Measurements from ENCODE around the gene LYST.
"Not testable (repeated sequence)": the region's sequence is repeated elsewhere in the genome, so short reads cannot be mapped to it uniquely, and the experiment has no call there.

Gene LYST

DNA sequence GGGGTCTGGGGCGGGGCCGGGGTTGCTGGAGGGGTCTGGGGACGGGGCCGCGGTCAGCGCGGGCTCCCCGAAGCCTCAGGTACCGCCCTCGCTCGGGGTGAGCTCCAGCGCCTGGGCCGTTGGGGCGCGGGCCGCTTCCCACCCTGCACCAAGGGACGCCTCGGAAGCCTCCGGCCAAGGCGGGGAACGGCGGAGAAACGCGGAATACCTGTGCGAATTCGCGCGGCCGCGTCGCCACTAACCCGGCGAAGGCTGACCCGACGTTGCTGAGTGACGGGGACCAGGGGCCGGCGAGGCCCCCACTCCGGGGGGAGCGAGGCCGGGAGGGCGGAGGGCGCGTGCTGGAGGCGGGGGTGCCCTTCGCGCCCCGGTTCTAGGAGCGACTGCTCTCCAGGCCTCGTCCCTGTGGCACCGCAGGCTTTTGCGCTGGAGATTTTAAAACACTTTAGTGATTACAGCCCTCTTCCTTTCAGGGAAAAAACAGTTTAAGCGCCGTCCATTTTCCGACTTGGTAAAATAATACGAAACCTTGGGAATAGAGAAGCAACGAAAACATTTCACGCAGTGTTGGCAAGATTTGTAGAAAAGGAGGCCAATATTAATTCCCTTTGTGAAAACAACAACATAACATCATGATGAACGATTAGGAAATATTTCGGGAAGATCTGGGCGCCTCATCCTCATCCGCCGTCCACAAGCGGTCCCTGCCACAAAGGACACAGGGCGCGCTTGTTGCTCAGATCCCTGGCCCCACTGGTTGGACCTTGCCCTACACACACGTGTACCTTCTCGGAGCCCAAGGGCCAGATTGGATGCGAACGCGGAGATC lies 216.2 kb downstream of the LYST start:
- no peak for DNase-seq

DNA sequence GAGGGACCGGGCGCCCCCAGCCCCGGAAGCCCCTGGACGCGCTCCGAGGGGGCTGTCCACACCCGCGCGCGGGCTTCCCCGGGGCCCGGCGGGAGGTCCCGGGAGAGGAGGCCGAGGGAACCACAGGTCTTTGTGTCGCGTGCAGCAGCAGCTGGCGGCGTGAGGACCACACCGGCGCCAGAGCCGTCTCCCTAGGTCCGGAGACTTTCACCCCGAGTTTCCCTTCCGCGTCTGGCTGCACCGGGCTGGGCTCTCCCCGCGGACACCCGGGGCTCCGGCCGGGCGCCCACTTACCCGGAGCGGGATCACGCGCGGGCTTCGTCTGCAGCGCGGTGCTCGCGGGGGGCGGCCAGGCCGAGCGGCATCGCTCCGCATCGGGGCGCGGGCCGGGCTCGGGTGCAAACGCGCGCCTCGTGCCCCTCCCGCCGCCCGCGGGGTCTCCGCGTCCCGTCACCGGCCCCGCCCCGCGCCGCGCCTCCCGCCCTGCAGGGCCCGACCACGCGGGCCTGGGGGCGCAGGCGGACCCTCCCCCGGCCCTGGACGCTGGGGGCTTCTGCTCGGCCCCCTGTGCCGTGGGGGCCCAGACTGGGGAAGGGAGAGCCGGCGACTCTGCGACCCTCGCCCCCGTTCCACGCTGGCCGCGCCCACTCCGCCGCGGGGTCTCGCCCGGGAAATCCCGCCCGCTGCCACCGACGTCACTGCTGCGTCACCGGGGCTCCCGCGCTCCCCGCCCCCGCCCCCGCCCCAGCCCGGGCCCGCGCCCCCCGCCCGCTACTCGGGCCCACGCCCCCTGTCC lies 217.1 kb downstream of the LYST start, which contains the start of gene GNG4:
Gene GNG4 (minus strand): TSS at position 417 of the 796 bp plus-strand sequence. CDS start 65,946 bp downstream, outside the sequence.
- DNase-seq, result no peak

DNA sequence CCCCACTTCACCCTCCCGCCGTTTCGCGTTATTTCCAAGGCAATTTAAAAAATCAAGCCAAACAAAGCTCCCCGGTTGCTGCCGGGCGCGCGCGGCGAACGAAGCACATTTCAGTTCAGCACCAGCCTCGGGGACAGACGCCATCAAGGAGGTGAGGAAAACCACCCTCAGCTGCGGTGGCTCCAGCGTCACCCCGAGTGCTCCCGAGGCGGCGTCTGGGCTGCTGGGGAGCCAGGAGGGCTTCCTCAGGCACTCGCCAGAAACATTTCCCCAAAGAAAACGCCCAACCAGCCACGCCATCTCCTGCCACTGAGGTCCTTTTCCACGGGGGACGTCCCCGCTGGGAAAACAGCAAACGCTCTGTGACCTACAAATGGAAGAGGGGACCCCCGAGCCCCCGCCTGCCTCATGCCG lies 217.7 kb downstream of the LYST start:
- DNase-seq, result peak; percentile 6

DNA sequence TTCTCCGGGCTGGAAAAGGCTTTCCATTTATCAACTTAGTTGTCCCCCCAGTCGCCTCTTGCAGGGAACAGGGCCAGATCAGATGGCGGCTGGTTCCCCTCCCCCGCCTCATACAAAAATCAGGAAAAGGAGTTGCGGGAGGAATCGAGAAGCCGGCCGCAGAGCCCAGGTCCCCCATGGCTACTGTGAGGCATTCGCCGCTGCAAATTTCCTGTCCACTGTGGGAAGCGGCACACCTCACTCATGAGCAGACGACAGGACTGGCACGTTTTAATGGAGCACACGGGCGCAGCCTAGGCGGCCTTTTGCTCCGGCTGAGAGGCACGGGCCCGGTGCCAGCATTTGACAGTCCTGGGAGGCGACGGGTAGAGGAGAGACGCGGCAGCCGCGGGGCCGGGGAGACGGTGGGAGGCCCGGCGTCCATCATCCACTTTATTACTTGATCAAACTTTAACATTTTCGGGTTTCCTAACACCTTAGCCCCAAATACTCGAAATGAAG lies 218.2 kb downstream of the LYST start:
- DNase-seq, result no peak

DNA sequence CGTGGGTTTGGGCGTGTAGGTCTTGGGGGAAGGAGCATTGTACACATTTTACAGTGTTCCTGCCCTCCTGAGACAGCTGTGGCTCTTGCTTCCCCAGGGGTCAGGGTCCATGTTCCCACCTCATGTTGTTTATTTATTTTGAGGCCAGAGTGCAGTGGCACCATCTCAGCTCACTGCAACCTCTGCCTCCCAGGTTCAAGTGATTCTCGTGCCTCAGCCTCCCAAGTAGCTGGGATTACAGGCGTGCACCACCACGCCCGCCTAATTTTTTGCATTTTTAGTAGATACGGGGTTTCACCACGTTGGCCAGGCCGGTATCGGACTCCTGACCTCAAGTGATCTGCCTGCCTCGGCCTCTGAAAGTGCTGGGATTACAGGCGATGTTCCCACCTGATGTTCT lies 219.2 kb downstream of the LYST start:
- DNase-seq, result not testable (repeated sequence)

DNA sequence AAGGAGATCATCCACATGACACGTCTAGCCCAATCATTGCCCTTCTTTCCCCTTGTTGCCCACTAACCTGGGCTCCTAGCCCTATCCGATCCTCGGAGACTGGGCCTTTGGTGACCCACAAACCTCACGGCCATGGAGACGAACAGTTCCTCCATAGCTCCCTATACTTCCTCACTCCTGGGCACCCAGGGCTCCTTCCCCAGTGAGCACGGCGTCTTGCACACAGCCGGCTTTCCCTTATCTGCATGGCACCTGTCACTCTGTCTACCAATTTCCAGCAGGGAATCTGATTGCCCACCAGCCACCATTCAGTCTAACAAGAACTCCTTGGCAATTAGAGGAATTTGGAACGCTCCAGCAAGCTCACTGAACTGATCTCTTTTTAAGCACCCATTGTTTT lies 220.2 kb downstream of the LYST start:
- no peak for DNase-seq

DNA sequence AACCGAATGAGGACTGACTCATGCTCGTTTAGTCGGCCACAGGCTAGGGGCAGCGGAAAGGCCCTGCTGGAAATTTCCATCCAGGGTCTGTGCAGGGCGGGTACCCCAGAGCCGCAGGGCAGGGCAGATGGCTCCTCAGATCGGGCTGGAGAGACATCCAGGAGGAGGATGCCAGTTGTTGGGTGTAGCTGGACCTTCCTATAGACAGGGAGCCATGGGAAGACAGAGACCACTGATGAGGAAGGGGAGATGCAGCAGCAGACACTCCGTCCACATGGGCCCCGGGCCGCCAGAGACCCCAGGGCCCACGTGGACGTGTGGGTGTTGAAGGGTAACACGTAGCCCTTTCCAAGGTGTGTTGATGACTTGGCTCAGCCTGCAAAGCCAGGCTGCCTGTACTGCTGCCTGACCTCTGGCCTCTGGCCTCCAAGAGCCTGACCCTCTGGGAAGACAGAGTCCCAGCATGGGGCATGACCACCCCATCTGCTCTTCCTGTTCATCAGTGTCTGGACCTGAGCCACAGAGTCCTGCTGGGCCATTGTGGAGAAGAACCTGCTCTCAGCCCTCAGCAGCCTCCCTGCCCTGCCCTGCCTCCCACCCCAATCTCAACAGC lies 221.9 kb downstream of the LYST start:
- DNase-seq, result no peak

DNA sequence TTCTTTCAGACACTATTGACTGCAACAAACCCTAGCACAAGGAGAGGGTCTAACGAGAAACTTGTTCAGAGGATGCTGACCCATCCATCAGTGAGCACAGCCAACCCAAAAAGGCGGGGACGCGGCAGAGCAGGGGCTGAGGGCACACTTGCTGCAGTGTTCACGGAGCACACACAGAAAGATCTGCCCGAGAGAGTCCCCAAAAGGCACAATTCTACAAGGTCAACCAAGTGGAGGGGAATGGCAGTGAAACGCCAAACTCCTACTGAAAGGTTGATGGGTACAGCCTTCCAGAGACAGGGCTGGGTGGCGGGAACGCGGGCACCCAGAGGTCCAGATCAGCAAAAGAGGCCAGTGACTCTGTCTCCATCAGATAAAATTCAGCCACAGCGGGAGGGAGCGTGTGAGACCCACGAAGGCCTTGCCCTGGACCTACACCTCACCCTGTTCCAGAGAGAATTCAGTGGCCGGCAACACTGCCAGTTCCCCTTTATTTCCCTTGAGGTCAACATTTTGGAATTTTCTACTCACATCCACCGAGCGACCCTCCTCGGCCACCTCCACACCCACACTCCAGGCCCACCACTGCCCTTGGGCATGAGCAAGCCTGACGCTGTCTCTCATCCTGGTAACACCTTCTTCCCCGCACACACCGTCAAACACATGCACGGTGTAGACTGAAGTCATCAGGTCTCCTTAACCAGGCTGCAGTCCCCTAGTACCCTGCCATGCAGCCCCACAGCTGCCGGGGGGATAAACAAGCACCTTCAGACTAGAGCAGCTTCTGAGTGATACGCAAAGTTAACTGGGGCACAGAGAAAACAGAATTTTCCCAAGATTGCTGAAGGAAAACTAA lies 222.6 kb downstream of the LYST start:
- no peak for DNase-seq

DNA sequence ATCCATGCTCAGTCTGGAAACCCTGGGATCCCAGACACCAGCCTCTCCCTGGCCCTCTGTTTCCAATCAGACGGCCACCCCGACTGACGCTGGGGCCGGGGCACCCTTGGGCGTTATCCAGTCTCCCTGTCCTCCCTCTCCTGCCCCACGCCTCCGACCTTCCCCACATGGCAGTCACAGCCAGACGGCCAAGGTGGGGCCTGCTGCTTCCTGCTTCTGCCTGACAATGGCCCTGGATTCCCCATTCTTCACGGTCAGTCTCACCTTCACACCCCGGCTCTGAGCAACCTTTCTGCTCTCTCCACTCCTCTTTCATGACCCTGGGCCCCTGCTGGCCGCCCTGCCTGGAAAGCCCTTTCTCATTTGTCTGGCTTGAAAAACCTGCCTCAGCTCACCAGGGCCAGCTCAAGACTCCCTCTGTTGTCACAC lies 223.7 kb downstream of the LYST start:
- no peak for DNase-seq

DNA sequence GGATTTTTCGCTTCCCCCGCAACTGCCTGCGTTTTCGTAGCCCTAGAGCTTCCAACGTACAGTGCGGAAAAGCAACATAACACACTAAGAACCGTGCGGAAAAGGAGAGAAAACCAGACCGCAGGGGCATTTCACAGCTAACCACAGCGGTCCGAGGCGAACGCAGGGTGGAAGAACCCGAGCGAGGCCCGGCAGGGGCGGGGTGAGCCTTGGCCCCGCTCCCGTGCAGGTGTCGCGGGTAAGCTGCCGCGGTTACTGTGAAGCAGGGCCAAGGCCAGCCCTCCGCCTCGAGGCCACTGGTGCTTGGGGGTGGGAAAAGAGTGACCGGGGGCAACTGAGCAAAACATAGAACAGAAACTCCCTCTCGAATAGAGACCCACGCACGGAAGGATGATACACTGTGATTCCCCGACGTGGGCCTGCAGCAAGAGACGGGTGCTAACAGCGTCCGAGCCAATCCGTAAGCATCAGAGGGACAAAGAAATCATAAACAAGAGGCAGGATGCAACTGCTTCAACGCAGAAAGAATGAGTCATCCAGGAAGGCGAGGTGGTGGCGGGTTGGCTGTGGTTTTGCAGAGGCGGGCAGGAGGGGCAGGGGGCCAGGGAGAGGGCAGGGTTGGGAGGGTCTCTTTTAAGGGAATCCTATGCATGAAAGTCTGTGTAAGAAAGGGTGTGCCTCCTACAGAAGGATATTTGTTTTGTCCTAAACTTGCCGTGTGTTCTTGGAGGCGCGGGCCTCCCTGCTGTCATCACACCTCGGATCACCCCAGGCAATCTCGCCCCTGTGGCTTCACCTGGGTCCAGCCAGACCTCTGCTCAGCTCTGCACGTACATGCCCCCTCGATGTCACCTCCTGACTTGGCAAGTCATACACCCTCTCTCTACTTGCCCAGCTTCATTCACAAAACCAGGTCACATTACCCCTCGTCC lies 224.4 kb downstream of the LYST start:
- peak; percentile 70 for DNase-seq

DNA sequence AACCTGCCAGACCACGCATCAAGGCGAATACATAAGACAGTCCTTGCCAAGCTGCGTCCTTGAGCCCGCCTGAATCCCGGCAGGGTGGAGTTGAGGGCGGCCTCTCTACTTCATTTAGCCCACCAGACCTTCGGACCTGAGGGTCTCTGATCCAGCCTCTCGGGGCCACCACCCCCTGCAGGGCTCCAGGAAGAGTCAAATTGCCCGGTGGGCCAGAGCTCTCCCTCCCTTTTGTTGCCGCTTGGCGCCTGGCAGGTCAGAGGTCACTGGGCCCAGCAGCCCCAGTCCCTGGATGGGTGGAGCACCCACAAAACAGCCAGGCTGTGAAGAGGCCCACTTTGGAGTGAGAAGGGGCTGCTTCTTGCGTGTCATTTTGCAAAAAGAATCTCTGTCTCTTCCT lies 226.1 kb downstream of the LYST start:
- DNase-seq, result no peak

DNA sequence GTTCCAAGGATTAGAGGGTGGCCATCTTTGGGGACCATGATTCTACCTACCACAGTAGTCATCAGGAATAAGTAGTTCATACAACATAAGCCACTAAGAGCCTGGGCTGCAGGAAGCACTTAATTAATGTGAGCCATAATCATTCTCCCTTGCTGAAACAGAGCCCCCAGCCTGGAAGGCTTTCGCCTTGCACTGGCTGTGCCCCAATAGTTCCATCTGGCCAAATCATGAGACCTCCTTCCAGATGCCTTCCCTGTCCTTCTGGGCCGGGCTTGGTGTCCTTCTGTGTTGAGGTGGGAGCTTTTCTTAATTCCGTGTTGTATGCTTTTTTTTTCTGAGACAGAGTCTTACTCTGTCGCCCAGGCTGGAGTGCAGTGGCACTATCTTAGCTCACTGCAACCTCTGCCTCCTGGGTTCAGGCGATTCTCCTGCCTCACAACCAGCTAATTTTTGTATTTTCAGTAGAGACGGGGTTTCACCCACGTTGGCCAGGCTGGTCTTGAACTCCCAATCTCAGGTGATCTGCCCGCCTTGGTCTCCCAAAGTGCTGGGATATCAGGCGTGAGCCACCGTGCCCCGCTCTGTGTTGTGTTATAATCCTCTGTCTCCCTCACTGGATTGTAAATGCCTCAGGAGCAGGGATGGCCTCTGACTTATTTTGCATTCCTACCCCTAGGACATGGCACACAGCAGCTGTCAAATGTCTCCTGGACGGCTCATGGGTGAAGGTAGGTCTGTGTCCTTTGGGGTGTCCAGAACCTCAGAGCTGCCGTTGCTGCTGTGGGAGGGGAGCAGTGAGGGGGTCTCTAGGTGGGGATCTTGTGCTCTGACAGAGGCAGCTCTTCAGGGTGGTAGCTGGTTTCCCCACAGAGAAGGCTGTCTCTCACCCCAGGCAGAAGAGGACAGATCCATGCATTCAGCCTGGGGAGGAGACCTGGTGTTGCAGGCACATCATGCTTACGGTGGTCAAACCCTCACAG lies 227.2 kb downstream of the LYST start:
- no peak for DNase-seq

DNA sequence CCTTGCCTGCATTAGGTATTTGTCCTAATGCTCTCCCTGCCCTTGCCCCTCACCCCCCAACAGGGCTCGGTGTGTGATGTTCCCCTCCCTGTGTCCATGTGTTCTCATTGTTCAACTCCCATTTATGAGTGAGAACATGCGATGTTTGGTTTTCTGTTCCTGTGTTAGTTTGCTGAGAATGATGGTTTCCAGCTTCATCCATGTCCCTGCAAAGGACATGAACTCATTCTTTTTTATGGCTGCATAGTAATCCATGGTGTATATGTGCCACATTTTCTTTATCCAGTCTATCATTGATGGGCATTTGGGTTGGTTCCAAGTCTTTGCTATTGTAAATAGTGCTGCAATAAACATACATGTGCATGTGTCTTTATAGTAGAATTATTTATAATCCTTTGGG lies 228.1 kb downstream of the LYST start:
- not testable (repeated sequence) for DNase-seq

DNA sequence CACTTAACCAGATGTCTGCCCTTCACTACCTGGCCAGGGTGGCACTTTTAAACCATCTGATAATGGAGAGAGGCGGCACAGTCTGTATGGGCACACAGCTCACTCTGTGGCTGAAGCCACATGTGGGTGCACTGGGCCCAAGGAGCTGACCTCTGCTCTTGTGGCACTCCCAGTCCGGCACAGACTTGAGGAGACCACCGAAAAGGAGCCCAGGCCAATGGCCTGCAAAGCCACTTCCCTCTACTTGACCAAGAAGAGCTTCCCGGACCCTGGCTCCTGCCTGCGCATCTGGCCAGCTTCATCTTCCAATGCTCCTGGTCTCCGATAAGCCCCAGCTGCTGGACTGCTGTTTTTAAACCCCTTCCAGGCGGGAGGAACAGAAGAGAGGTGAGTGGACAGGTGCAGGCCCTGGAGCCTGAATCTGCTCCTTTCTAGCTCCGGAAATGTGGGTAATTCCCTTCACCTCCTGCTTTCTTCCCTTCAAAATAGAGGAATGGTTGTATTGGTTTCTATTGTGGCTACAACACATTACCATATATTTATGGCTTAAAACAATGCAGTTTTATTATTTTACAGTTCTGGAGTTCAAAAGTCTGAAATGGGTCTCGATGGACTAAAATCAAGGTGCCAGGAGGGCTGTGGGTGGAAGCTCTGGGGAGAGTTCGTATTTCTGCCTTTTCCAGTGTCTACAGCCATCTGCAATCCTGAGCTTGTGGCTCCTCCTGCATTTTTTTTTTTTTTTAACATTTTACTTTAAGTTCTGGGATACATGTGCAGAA lies 228.8 kb downstream of the LYST start:
- DNase-seq, result no peak

DNA sequence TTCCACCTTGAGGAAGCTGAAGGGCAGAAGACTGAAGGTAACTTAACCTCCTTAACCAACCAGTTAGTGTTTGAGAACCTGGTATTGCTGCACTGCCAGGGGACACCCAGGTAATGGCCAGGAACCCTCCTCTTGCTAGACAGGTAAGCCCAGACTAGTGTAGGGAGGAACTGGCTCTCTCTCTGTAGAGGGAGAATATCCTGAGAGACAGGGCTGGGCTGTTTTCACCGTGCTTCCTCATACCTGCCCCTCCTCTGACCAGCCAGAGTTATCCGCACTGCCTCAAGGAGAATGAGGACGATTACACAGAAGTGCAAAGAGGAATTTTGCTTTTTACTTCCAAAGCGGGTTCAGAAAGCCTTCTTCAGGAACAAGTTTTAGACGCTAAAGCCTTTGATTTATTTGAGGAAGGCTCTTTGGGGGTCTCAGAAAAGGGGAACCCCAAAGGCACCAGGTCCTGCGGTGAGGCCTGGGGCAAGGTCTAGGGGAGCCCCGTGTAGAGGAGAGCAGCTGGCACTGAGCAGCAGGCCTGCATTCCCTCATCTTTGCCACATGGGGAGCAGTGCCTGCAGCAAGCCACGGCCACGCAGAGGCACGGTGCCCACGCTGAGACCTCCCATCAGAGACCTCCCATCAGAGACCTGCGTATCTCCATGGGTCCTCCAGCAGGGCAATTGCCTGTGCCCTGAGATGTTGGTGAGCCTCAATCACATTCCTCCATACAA lies 230.6 kb downstream of the LYST start:
- no peak for DNase-seq

DNA sequence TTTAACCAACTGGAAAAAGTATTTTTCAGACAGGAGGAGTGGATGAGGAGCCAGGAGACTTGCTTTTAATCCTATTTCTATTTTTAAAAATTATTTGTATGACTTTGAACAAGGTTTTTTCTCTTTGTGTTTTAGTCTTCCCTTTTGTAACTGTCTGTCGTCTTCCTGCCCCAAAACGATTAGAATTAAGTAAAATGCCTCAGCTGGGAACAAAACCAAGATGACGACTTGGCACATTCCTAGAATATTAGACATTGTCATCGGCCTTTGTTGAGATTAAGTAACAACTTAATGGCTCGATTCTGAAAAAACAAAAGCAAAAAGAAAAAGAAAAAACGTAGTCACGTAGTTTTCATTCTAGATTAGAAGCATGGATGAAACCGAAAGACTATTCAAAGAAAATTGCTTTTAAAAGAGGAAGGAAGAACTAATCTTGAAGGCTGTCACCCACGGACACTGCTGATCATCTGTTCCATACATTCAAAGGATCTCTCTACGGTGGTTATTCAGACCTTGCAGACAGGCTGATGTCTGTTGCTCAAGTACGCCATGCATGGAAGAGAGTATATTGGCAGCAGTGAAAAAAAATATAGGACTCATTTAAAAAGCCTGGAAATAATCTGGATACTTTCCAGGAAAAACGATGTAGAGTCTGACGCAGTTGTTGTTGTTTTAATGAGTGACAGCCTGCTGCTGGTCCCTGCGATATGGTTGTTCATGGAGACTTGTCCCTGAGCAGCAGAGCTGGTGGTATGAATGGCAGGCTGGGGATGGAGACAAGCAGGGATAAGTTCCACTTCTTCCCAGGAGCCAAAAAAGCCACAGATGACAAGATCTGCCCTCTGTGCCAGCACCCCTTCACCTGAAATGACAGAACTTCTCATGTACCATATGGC lies 234.0 kb downstream of the LYST start:
- no peak for DNase-seq

DNA sequence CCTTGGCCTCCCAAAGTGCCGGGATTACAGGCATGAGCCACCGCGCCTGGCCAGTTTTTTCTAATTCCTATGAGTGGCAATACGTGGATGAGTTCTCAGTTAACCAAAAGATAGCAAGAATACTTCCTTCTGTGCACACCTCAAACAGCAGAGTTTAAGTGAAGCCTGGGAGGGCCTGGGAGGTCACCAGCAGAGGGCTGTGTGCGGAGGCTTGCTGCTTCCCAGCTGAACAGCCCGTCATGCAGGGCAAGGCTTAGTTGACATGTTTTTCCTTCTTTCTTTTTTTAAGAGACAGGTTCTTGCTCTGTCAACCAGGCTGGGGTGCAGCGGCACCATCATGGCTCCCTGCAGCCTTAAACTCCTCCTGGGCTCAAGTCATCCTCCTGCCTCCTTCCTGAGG lies 234.9 kb downstream of the LYST start:
- no peak for DNase-seq

Measured in GF-D8 (cell line).